ENCODE measurements around the gene OR1L8.

Gene OR1L8

DNA sequence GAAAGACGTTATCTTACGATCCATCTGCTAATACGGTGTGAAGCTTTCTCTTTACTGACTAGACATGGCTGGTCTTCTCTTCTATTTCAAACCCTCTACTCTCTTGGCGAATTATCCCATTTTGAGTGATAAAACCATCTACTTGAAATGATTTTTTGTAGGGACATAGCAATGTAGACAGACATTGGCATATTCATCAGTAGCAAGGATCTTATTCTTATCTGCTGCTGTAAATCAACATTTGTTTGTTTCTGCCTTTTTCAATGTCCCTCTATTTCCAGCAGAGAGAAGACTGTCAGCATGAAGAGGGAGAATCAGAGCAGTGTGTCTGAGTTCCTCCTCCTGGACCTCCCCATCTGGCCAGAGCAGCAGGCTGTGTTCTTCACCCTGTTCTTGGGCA lies 64.3 kb downstream of the OR1L8 start, which contains the start of gene OR1J4:
OR1J4 (plus strand) TSS at position 301 of the 400 bp plus-strand sequence; CDS start at position 301, 0 bp downstream.
- in situ Hi-C loops (cut with MboI; ENCODE audit: low sequenced_read_pairs): no loop called here

- in situ Hi-C loops (cut with MboI; ENCODE audit: low sequenced_read_pairs): no loop called here
These were observed 65.0 kb downstream of the OR1L8 start for GRCh38 chr9:122518226-122518625.

Measured in HL-60/S4 treated with retinoic acid at 250 ng/mL for 4 days and 3 days (cell line).